HL-60/S4 treated with retinoic acid at 250 ng/mL for 4 days and 3 days (cell line): ENCODE measurements around the gene MX1.

Experiments used
- in situ Hi-C: fragments of 300-500 bp; cut with MboI; formaldehyde crosslinking; loops from 2 replicates; pipeline ENCODE4 v1.7.0; 2022; ENCODE audit warnings: low sequenced_read_pairs

Gene MX1

GRCh38 chr21:41458121-41458520 is 32.1 kb downstream of the MX1 start:
- in situ Hi-C loops: loop anchor here (25.0 kb wide), 1 partner anchor 171 kb away; no protein-coding TSS in a partner anchor

GRCh38 chr21:41458559-41458958 is 32.5 kb downstream of the MX1 start:
- in situ Hi-C loops: loop anchor here (25.0 kb wide), 1 partner anchor 171 kb away; no protein-coding TSS in a partner anchor

GRCh38 chr21:41459884-41460534 is 34.0 kb downstream of the MX1 start:
- in situ Hi-C loops: loop anchor here (25.0 kb wide), 1 partner anchor 173 kb away; no protein-coding TSS in a partner anchor

- in situ Hi-C loops: loop anchor here (25.0 kb wide), 1 partner anchor 174 kb away; no protein-coding TSS in a partner anchor
These were observed 34.8 kb downstream of the MX1 start for GRCh38 chr21:41460578-41461527.

- in situ Hi-C loops: loop anchor here (25.0 kb wide), 1 partner anchor 178 kb away; no protein-coding TSS in a partner anchor
These were observed 39.2 kb downstream of the MX1 start for GRCh38 chr21:41465176-41465781.

GRCh38 chr21:41466024-41466820 is 40.2 kb downstream of the MX1 start:
- in situ Hi-C loops: loop anchor here (25.0 kb wide), 1 partner anchor 179 kb away; no protein-coding TSS in a partner anchor

GRCh38 chr21:41470054-41470453 is 44.0 kb downstream of the MX1 start:
- in situ Hi-C loops: loop anchor here (25.0 kb wide), 1 partner anchor 183 kb away; no protein-coding TSS in a partner anchor

- in situ Hi-C loops: loop anchor here (25.0 kb wide), 1 partner anchor 186 kb away; no protein-coding TSS in a partner anchor
These were observed 46.9 kb downstream of the MX1 start for GRCh38 chr21:41472753-41473548.

- in situ Hi-C loops: no loop called here
These were observed 49.8 kb downstream of the MX1 start for GRCh38 chr21:41475714-41476420.

- in situ Hi-C loops: no loop called here
These were observed 51.7 kb downstream of the MX1 start for GRCh38 chr21:41477641-41478318.

- in situ Hi-C loops: no loop called here
These were observed 52.5 kb downstream of the MX1 start for GRCh38 chr21:41478319-41479177.

GRCh38 chr21:41479686-41480085 is 53.6 kb downstream of the MX1 start:
- in situ Hi-C loops: no loop called here

- in situ Hi-C loops: no loop called here
These were observed 54.1 kb downstream of the MX1 start for GRCh38 chr21:41480086-41480690.

- in situ Hi-C loops: no loop called here
These were observed 55.2 kb downstream of the MX1 start for GRCh38 chr21:41481191-41481590.

- in situ Hi-C loops: no loop called here
These were observed 56.3 kb downstream of the MX1 start for GRCh38 chr21:41482301-41482700.

GRCh38 chr21:41482980-41483379 is 56.9 kb downstream of the MX1 start:
- in situ Hi-C loops: no loop called here

- in situ Hi-C loops: no loop called here
These were observed 57.4 kb downstream of the MX1 start for GRCh38 chr21:41483415-41483814.
